C4-2B (cell line): ENCODE data around the gene GARIN5B.

Source experiments
- CTCF ChIP-seq: fragments of 450-650 bp; conservative IDR thresholded peaks from 2 replicates; pipeline ENCODE4 v1.5.1; 2017; ENCODE audit warnings: mild to moderate bottlenecking
- ZFX ChIP-seq: fragments of 450-650 bp; IDR thresholded peaks from 2 replicates; pipeline ENCODE4 v1.6.1; 2017

- TF ChIP-seq CTCF (no peak), ZFX (no peak)
These were observed 40.7 kb downstream of the GARIN5B start for GRCh38 chr19:55322204-55322885.
